ENCODE results near the gene CSMD2.

The CSMD2 gene

DNA sequence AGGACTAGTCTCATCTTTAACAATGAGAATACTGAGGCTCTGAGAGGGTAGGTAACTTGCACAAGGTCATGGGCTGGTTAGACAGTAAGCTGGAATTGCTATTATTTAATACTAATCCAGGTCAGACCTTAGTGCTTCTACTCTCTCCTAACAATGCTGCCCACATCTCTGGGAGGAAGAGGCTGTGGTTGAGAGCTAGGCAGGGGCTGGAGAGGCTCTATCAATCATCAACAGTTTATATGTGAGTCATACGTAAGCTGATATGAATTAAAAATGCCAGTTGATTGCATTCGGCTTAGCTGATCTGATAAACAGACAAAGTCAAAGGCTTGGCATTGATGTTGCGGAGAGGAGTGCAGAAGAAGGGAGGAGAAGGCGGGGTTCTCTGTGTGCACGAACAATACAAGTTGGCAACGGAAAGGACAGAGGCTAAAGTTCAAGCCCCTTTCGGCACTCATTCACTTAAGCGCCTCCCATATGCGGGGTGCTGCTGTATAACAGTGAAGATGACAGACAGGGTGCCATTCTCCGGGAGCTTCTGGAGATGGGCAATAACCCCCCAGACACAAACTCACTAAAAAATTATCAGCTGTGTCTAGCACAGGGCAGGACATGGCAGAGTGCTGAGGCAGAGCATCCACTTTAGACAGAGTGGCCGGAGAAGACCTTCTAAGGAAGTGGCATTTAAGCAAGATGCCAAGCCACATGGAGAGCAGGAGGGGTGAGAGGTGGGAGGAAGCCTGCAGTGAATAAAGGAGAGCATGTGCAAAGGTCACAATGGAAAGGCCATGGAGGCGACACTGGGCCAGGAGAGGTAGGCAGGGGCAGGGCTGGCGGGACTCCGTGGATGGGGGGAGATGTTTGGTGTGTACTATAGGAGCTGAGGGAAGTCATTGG is 497.4 kb downstream of the CSMD2 start:
- H3K4me3 ChIP-seq (ENCODE audit: low read depth in 1 of 2, low read length in 2 of 2), result no peak overlapping the region
- H3K9me3 ChIP-seq (ENCODE audit: control insufficient read depth in 1 of 2, low read length in 2 of 2), result no peaks in the 10 kb centered on the region
- peaks cover 14 to 16% of the 10 kb centered on the region in 2 donors for H3K4me1 ChIP-seq (ENCODE audit: control insufficient read depth in 1 of 2, insufficient read depth in 2 of 2, low read length in 2 of 2)
- no peaks in the 10 kb centered on the region for H3K36me3 ChIP-seq (ENCODE audit: control insufficient read depth in 1 of 2, insufficient read depth in 2 of 2, low read length in 2 of 2)
- H3K9ac ChIP-seq (ENCODE audit: low read depth in 1 of 2, low read length in 2 of 2), result no peak overlapping the region
- H3K27me3 ChIP-seq (ENCODE audit: control insufficient read depth in 1 of 2, insufficient read depth in 2 of 2, low read length in 2 of 2), result no peaks in the 10 kb centered on the region
- no peak overlapping the region for H3K27ac ChIP-seq (ENCODE audit: low read depth, low read length)

GRCh38 chr1:33666616-33667015 is 498.4 kb downstream of the CSMD2 start:
- Histone ChIP-seq H3K4me3 (ENCODE audit: low read depth in 1 of 2, low read length in 2 of 2) (no peak overlapping the region), H3K36me3 (ENCODE audit: control insufficient read depth in 1 of 2, insufficient read depth in 2 of 2, low read length in 2 of 2) (no peaks in the 10 kb centered on the region), H3K9me3 (ENCODE audit: control insufficient read depth in 1 of 2, low read length in 2 of 2) (no peaks in the 10 kb centered on the region), H3K4me1 (ENCODE audit: control insufficient read depth in 1 of 2, insufficient read depth in 2 of 2, low read length in 2 of 2) (peaks cover 14 to 16% of the 10 kb centered on the region in 2 donors), H3K27ac (ENCODE audit: low read depth, low read length) (no peak overlapping the region), H3K9ac (ENCODE audit: low read depth in 1 of 2, low read length in 2 of 2) (no peak overlapping the region), H3K27me3 (ENCODE audit: control insufficient read depth in 1 of 2, insufficient read depth in 2 of 2, low read length in 2 of 2) (no peaks in the 10 kb centered on the region)

GRCh38 chr1:33661811-33662454 is 503.1 kb downstream of the CSMD2 start:
- Histone ChIP-seq H3K9me3 (ENCODE audit: control insufficient read depth in 1 of 2, low read length in 2 of 2) (no peaks in the 10 kb centered on the region), H3K36me3 (ENCODE audit: control insufficient read depth in 1 of 2, insufficient read depth in 2 of 2, low read length in 2 of 2) (no peaks in the 10 kb centered on the region), H3K27me3 (ENCODE audit: control insufficient read depth in 1 of 2, insufficient read depth in 2 of 2, low read length in 2 of 2) (no peaks in the 10 kb centered on the region), H3K4me1 (ENCODE audit: control insufficient read depth in 1 of 2, insufficient read depth in 2 of 2, low read length in 2 of 2) (peaks cover 2 to 4% of the 10 kb centered on the region in 2 donors), H3K4me3 (ENCODE audit: low read depth in 1 of 2, low read length in 2 of 2) (no peak overlapping the region), H3K9ac (ENCODE audit: low read depth in 1 of 2, low read length in 2 of 2) (no peak overlapping the region), H3K27ac (ENCODE audit: low read depth, low read length) (no peak overlapping the region)

DNA sequence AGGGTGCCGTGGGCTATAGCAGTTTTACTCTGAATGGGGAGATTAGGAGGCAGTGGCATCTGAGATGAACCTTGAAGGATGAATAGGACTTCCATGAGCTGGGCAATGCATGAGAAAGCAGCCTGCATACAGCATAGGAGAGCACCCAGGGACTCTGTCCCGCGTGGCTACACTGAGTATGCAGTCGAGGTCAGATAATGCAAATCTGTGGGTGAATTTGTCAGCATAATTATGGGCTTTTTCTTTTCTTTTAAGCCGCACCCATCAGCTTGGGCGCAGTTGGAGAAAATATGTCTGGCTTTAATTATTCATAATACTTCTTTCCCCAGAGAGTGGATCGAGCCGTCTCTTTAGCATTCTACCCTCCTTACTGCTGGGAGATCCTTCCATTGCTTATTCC is 504.1 kb downstream of the CSMD2 start:
- Histone ChIP-seq H3K9ac (ENCODE audit: low read depth in 1 of 2, low read length in 2 of 2) (no peak overlapping the region), H3K4me3 (ENCODE audit: low read depth in 1 of 2, low read length in 2 of 2) (no peak overlapping the region), H3K27ac (ENCODE audit: low read depth, low read length) (no peak overlapping the region), H3K9me3 (ENCODE audit: control insufficient read depth in 1 of 2, low read length in 2 of 2) (no peaks in the 10 kb centered on the region), H3K27me3 (ENCODE audit: control insufficient read depth in 1 of 2, insufficient read depth in 2 of 2, low read length in 2 of 2) (no peaks in the 10 kb centered on the region), H3K36me3 (ENCODE audit: control insufficient read depth in 1 of 2, insufficient read depth in 2 of 2, low read length in 2 of 2) (no peaks in the 10 kb centered on the region), H3K4me1 (ENCODE audit: control insufficient read depth in 1 of 2, insufficient read depth in 2 of 2, low read length in 2 of 2) (no peaks in the 10 kb centered on the region)

DNA sequence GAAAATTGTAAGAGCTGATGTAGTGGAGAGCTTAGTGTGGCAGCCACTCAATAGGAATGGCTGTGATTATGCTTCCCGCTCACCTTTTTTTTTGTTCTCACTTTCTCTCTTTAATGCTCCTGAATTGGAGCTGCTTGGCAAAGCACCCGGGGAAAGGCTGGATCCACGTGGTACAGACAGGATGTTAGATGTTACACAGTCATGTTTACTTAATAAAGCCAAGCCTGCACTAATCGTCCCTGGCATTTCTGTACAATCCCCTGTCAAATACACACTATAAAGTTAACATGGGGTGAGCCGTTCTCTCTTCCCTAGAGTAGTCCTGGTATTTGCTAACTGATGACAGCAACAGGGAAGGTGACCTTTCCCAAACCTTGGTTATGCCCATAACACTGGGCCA is 504.8 kb downstream of the CSMD2 start:
- Histone ChIP-seq H3K36me3 (ENCODE audit: control insufficient read depth in 1 of 2, insufficient read depth in 2 of 2, low read length in 2 of 2) (no peaks in the 10 kb centered on the region), H3K27me3 (ENCODE audit: control insufficient read depth in 1 of 2, insufficient read depth in 2 of 2, low read length in 2 of 2) (no peaks in the 10 kb centered on the region), H3K4me1 (ENCODE audit: control insufficient read depth in 1 of 2, insufficient read depth in 2 of 2, low read length in 2 of 2) (no peaks in the 10 kb centered on the region), H3K27ac (ENCODE audit: low read depth, low read length) (no peak overlapping the region), H3K4me3 (ENCODE audit: low read depth in 1 of 2, low read length in 2 of 2) (no peak overlapping the region), H3K9ac (ENCODE audit: low read depth in 1 of 2, low read length in 2 of 2) (no peak overlapping the region), H3K9me3 (ENCODE audit: control insufficient read depth in 1 of 2, low read length in 2 of 2) (no peaks in the 10 kb centered on the region)

DNA sequence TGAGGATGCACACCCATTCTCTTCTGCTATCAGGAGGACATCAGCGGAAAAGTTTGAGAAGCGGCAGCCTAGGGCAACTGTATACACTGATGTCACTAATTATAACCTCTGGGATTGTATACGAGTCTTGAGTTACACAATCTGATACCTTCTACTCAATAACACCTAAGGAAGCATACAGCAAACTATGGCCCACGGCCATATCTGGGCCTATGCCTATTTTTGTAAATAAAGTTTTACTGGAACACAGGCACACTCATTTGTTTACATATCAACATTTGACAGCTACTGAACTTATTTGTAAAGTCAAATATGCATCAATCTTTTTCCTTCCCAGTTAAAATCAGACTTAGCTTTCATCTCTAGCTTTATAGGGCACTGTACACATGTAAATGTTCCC is 505.4 kb downstream of the CSMD2 start:
- Histone ChIP-seq H3K4me1 (ENCODE audit: control insufficient read depth in 1 of 2, insufficient read depth in 2 of 2, low read length in 2 of 2) (no peaks in the 10 kb centered on the region), H3K27ac (ENCODE audit: low read depth, low read length) (no peak overlapping the region), H3K9ac (ENCODE audit: low read depth in 1 of 2, low read length in 2 of 2) (no peak overlapping the region), H3K9me3 (ENCODE audit: control insufficient read depth in 1 of 2, low read length in 2 of 2) (no peaks in the 10 kb centered on the region), H3K4me3 (ENCODE audit: low read depth in 1 of 2, low read length in 2 of 2) (no peak overlapping the region), H3K36me3 (ENCODE audit: control insufficient read depth in 1 of 2, insufficient read depth in 2 of 2, low read length in 2 of 2) (no peaks in the 10 kb centered on the region), H3K27me3 (ENCODE audit: control insufficient read depth in 1 of 2, insufficient read depth in 2 of 2, low read length in 2 of 2) (no peaks in the 10 kb centered on the region)

DNA sequence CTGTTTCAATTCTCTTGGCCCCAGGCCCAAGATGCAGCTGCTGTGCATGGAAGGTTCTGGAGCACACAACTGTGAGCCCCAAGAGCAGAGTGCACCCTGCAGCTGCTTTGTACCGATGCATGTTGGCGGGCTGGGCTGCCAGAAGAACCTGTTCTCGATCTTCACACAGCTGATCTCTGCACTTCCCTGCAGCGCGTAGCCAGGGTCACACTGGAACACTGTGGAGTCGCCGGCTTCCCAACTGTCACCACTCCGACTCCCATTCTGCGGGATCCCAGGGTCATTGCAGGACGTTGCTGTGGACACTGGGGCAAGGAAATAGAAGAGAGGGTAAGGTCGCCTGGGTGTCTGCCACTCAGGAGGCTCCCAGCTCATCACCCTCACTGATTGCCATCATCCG is 507.2 kb downstream of the CSMD2 start:
- Histone ChIP-seq H3K27me3 (ENCODE audit: control insufficient read depth in 1 of 2, insufficient read depth in 2 of 2, low read length in 2 of 2) (no peaks in the 10 kb centered on the region), H3K9me3 (ENCODE audit: control insufficient read depth in 1 of 2, low read length in 2 of 2) (no peaks in the 10 kb centered on the region), H3K27ac (ENCODE audit: low read depth, low read length) (no peak overlapping the region), H3K4me3 (ENCODE audit: low read depth in 1 of 2, low read length in 2 of 2) (no peak overlapping the region), H3K9ac (ENCODE audit: low read depth in 1 of 2, low read length in 2 of 2) (no peak overlapping the region), H3K36me3 (ENCODE audit: control insufficient read depth in 1 of 2, insufficient read depth in 2 of 2, low read length in 2 of 2) (no peaks in the 10 kb centered on the region), H3K4me1 (ENCODE audit: control insufficient read depth in 1 of 2, insufficient read depth in 2 of 2, low read length in 2 of 2) (no peaks in the 10 kb centered on the region)

- Histone ChIP-seq H3K9me3 (ENCODE audit: control insufficient read depth in 1 of 2, low read length in 2 of 2) (no peaks in the 10 kb centered on the region), H3K27ac (ENCODE audit: low read depth, low read length) (no peak overlapping the region), H3K4me3 (ENCODE audit: low read depth in 1 of 2, low read length in 2 of 2) (no peak overlapping the region), H3K4me1 (ENCODE audit: control insufficient read depth in 1 of 2, insufficient read depth in 2 of 2, low read length in 2 of 2) (no peaks in the 10 kb centered on the region), H3K27me3 (ENCODE audit: control insufficient read depth in 1 of 2, insufficient read depth in 2 of 2, low read length in 2 of 2) (no peaks in the 10 kb centered on the region), H3K36me3 (ENCODE audit: control insufficient read depth in 1 of 2, insufficient read depth in 2 of 2, low read length in 2 of 2) (no peaks in the 10 kb centered on the region), H3K9ac (ENCODE audit: low read depth in 1 of 2, low read length in 2 of 2) (no peak overlapping the region)
Observed at GRCh38 chr1:33656467-33657005, 508.5 kb downstream of the CSMD2 start.

DNA sequence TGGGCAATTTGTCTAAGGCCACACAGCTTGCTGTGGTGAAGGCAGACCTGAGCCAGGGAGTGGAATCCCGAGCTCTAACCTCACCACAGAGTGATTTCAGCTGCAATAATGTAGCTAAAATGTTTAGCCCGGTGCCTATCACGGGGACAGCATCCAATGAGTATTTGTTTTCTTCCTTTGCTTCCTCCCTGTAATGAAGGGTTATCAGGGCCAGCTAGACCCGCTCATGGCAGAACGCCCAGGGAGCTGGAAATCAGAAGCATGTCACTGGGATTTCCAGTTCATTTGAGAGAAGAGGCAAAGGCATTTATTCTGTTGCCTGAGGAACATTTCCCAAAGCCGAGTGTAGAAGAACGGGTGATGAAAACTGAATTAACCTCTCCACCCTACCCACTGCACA is 509.5 kb downstream of the CSMD2 start:
- Histone ChIP-seq H3K9ac (ENCODE audit: low read depth in 1 of 2, low read length in 2 of 2) (no peak overlapping the region), H3K4me1 (ENCODE audit: control insufficient read depth in 1 of 2, insufficient read depth in 2 of 2, low read length in 2 of 2) (no peaks in the 10 kb centered on the region), H3K9me3 (ENCODE audit: control insufficient read depth in 1 of 2, low read length in 2 of 2) (no peaks in the 10 kb centered on the region), H3K36me3 (ENCODE audit: control insufficient read depth in 1 of 2, insufficient read depth in 2 of 2, low read length in 2 of 2) (no peaks in the 10 kb centered on the region), H3K4me3 (ENCODE audit: low read depth in 1 of 2, low read length in 2 of 2) (no peak overlapping the region), H3K27me3 (ENCODE audit: control insufficient read depth in 1 of 2, insufficient read depth in 2 of 2, low read length in 2 of 2) (no peaks in the 10 kb centered on the region), H3K27ac (ENCODE audit: low read depth, low read length) (no peak overlapping the region)

DNA sequence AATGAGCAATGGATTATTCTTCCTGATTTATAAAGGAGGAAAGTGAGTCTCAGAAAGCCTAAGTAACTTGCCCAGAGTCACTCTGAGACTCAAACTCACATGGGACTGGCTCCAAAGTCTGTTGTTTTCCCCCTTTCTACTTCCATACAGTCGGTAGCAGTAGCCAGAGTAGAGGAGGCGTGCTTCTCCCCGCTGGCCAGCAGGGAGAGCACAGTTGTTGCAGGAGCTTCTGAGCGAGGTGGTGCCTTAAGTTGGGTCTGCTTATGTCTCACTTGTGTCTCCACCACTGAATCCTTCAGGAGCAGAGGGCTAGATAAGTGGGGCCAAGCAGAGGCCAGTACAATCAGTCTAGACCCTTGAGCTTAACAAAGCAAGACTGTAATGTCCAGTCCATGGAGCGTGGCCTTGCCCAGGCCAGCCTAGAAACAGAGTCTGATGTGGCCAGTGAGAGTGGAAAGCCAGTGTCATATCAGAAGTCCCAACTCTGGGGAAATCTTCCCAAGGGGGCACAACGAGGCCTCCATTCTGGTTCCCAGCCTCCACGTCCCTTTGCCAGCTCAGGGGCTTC is 510.7 kb downstream of the CSMD2 start:
- Histone ChIP-seq H3K9ac (ENCODE audit: low read depth in 1 of 2, low read length in 2 of 2) (no peak overlapping the region), H3K27me3 (ENCODE audit: control insufficient read depth in 1 of 2, insufficient read depth in 2 of 2, low read length in 2 of 2) (no peaks in the 10 kb centered on the region), H3K27ac (ENCODE audit: low read depth, low read length) (no peak overlapping the region), H3K4me3 (ENCODE audit: low read depth in 1 of 2, low read length in 2 of 2) (no peak overlapping the region), H3K36me3 (ENCODE audit: control insufficient read depth in 1 of 2, insufficient read depth in 2 of 2, low read length in 2 of 2) (no peaks in the 10 kb centered on the region), H3K9me3 (ENCODE audit: control insufficient read depth in 1 of 2, low read length in 2 of 2) (no peaks in the 10 kb centered on the region), H3K4me1 (ENCODE audit: control insufficient read depth in 1 of 2, insufficient read depth in 2 of 2, low read length in 2 of 2) (no peaks in the 10 kb centered on the region)

All from duodenal mucosa (tissue), 2 donors.